IMR-90 (cell line): ENCODE data around the gene SLC24A3. TPM values are rescaled to one million over a fixed set of nuclear protein-coding genes. Genes with fewer than 3 reads are reported as not detected.

Source experiments
- ATAC-seq: fragments of 200-7000 bp; cut with Tn5 transposase; 2 replicates; pipeline ENCODE4 v1.9.1; 2020; ENCODE audit warnings: low read depth, mild to moderate bottlenecking, moderate library complexity
- BruUV-seq: library from RNA; stranded (reverse); fragments of 400-500 nt; replicated peaks from 2 replicates; lab custom pipeline; 2021; lab: Mats Ljungman, UMichigan
- CTCF ChIA-PET: fragments of 300-600 bp; formaldehyde crosslinking; extraction: SDS; loops from one replicate; lab custom pipeline; 2021; ENCODE audit warnings: antibody characterized with exemption; lab: Yijun Ruan, JAX
- POLR2A ChIA-PET: fragments of 300-600 bp; sonication (Branson Sonifier 250); formaldehyde crosslinking; loops from one replicate; lab custom pipeline; 2022; ENCODE audit warnings: antibody characterized with exemption; ENCODE audit not compliant: unreplicated experiment; lab: Charles Lee
- DNase-seq: peaks from one replicate; pipeline ENCODE4 v3.0.0; 2013
- H2AFZ ChIP-seq: replicated peaks from 2 replicates; pipeline ENCODE3; 2013; ENCODE audit warnings: low read length, mild to moderate bottlenecking; ENCODE audit not compliant: poor library complexity
- H2AK5ac ChIP-seq: 2 replicates; pipeline ENCODE4 v1.6.1; 2013; ENCODE audit warnings: low read depth, low read length, inconsistent platforms
- H2AK9ac ChIP-seq: replicated peaks from 2 replicates; pipeline ENCODE3; 2013; ENCODE audit warnings: mild to moderate bottlenecking, low read depth, low read length, moderate library complexity; ENCODE audit not compliant: poor library complexity
- H2BK120ac ChIP-seq: 2 replicates; pipeline ENCODE4 v1.6.1; 2013; ENCODE audit warnings: low read depth, low read length, inconsistent platforms
- H2BK15ac ChIP-seq: 3 replicates; pipeline ENCODE4 v1.6.1; 2013; ENCODE audit warnings: low read depth, low read length, inconsistent platforms
- H2BK20ac ChIP-seq: 2 replicates; pipeline ENCODE4 v1.6.1; 2013; ENCODE audit warnings: low read depth, mild to moderate bottlenecking, inconsistent platforms, low read length, moderate library complexity
- H2BK5ac ChIP-seq: 2 replicates; pipeline ENCODE4 v1.6.1; 2013; ENCODE audit warnings: mild to moderate bottlenecking, low read depth, low read length, inconsistent platforms; ENCODE audit not compliant: poor library complexity, severe bottlenecking
- H3K14ac ChIP-seq: replicated peaks from 2 replicates; pipeline ENCODE4 v1.6.1; 2013; ENCODE audit warnings: low read depth, low read length, inconsistent platforms
- H3K18ac ChIP-seq: 2 replicates; pipeline ENCODE4 v1.6.1; 2013; ENCODE audit warnings: low read depth, low read length, control low read depth
- H3K23ac ChIP-seq: 2 replicates; pipeline ENCODE4 v1.6.1; 2013; ENCODE audit warnings: low read depth, low read length, inconsistent platforms
- H3K27ac ChIP-seq: 2 replicates; pipeline ENCODE4 v1.5.1; 2013; ENCODE audit warnings: mild to moderate bottlenecking, control low read depth, low read length; ENCODE audit not compliant: insufficient read depth
- H3K27me3 ChIP-seq: 2 replicates; pipeline ENCODE4 v1.6.1; 2013; ENCODE audit warnings: low read length; ENCODE audit not compliant: control insufficient read depth, insufficient read depth
- H3K36me3 ChIP-seq: 2 replicates; pipeline ENCODE4 v1.6.1; 2013; ENCODE audit warnings: low read length, mixed read lengths; ENCODE audit not compliant: control insufficient read depth, insufficient read depth
- H3K4ac ChIP-seq: 2 replicates; pipeline ENCODE4 v1.6.1; 2013; ENCODE audit warnings: low read depth, low read length, inconsistent platforms
- H3K4me1 ChIP-seq: 2 replicates; pipeline ENCODE4 v1.6.1; 2013; ENCODE audit warnings: low read length, mixed read lengths; ENCODE audit not compliant: control insufficient read depth, insufficient read depth
- H3K4me2 ChIP-seq: 2 replicates; pipeline ENCODE4 v1.6.1; 2013; ENCODE audit warnings: low read depth, mild to moderate bottlenecking, control low read depth, low read length, moderate library complexity
- H3K4me3 ChIP-seq: 2 replicates; pipeline ENCODE4 v1.5.1; 2013; ENCODE audit warnings: low read depth, mild to moderate bottlenecking, control low read depth, low read length, moderate library complexity; ENCODE audit not compliant: insufficient read depth
- H3K56ac ChIP-seq: 2 replicates; pipeline ENCODE4 v1.6.1; 2013; ENCODE audit warnings: low read length, inconsistent platforms; ENCODE audit not compliant: insufficient read depth; ENCODE audit errors: extremely low read depth
- H3K79me1 ChIP-seq, 2 experiments: 2 replicates each; pipeline ENCODE4 v1.6.1; 2013; ENCODE audit warnings: low read length in 2 of 2, inconsistent platforms in 1 of 2, low read depth in 1 of 2
- H3K9ac ChIP-seq: 2 replicates; pipeline ENCODE4 v1.6.1; 2013; ENCODE audit warnings: low read depth, low read length, control low read depth
- H3K9me1 ChIP-seq: 2 replicates; pipeline ENCODE4 v1.6.1; 2013; ENCODE audit warnings: low read length, inconsistent platforms; ENCODE audit not compliant: insufficient read depth
- H3K9me3 ChIP-seq: 2 replicates; pipeline ENCODE4 v1.6.1; 2013; ENCODE audit warnings: low read length; ENCODE audit not compliant: control insufficient read depth, insufficient read depth
- H4K20me1 ChIP-seq: 2 replicates; pipeline ENCODE4 v1.6.1; 2013; ENCODE audit warnings: low read length, inconsistent platforms; ENCODE audit not compliant: insufficient read depth
- H4K5ac ChIP-seq: 2 replicates; pipeline ENCODE4 v1.6.1; 2013; ENCODE audit warnings: mild to moderate bottlenecking, low read depth, low read length, control low read depth
- H4K8ac ChIP-seq, 2 experiments: 2 replicates each; pipeline ENCODE4 v1.6.1; 2013; ENCODE audit warnings: low read depth in 2 of 2, low read length in 2 of 2, control low read depth in 1 of 2, inconsistent platforms in 1 of 2
- H4K91ac ChIP-seq: 2 replicates; pipeline ENCODE4 v1.6.1; 2013; ENCODE audit warnings: low read depth, low read length, inconsistent platforms; ENCODE audit not compliant: insufficient read depth
- BHLHE40 ChIP-seq: fragments of 150-350 bp; IDR thresholded peaks from 2 replicates; pipeline ENCODE4 v1.6.1; 2016; ENCODE audit warnings: mild to moderate bottlenecking, low read depth, low read length
- ELK1 ChIP-seq: fragments of 150-350 bp; IDR thresholded peaks from 2 replicates; pipeline ENCODE4 v1.6.1; 2016; ENCODE audit warnings: low read depth, mild to moderate bottlenecking, low read length, moderate library complexity, borderline replicate concordance
- MAFK ChIP-seq: IDR thresholded peaks from 2 replicates; pipeline ENCODE4 v1.6.1; 2012; ENCODE audit warnings: low read depth, low read length, improper control_type of control experiment
- MXI1 ChIP-seq: IDR thresholded peaks from 2 replicates; pipeline ENCODE4 v1.6.1; 2012; ENCODE audit warnings: low read depth, mild to moderate bottlenecking, low read length, moderate library complexity, borderline replicate concordance
- NFE2L2 ChIP-seq: fragments of 150-350 bp; IDR thresholded peaks from 2 replicates; pipeline ENCODE4 v1.6.1; 2016; ENCODE audit warnings: low read depth, mild to moderate bottlenecking, low read length
- POLR2A ChIP-seq: IDR thresholded peaks from 2 replicates; pipeline ENCODE4 v1.6.1; 2012; ENCODE audit warnings: mild to moderate bottlenecking, low read depth, low read length
- RAD21 ChIP-seq: IDR thresholded peaks from 2 replicates; pipeline ENCODE4 v1.6.1; 2012; ENCODE audit warnings: low read length, improper control_type of control experiment
- WGBS, 2 experiments: methylation state at CpG; one replicate each; pipeline versions ENCODE4 v1.1.5 to v1.1.7; 2013; ENCODE audit warnings: missing lambda C conversion rate in 2 of 2; ENCODE audit not compliant: insufficient read length in 1 of 2; ENCODE audit errors: extremely low coverage in 2 of 2; 5-methylcytosine and 5-hydroxymethylcytosine counted together
- dilution Hi-C: fragments of 300-500 bp; cut with HindIII; formaldehyde crosslinking; loops from one replicate; pipeline ENCODE4 v1.14.3; 2018; ENCODE audit warnings: low sequenced_read_pairs; ENCODE audit not compliant: unreplicated experiment
- in situ Hi-C: fragments of 300-500 bp; cut with MboI; formaldehyde crosslinking; loops from 3 replicates; pipeline ENCODE4 v1.14.3; 2019; ENCODE audit warnings: low sequenced_read_pairs, inconsistent platforms, mixed read lengths
- intact Hi-C: fragments of 100-400 bp; cut with micrococcal nuclease; formaldehyde crosslinking; loops from 2 replicates; pipeline ENCODE4 v1.10.0; 2022
- polyA plus RNA-seq, 3 experiments: library from polyadenylated mRNA; depleted of rRNA; stranded (reverse); fragments of >200 nt; gene quantifications; 2 replicates each; pipeline ENCODE4 v1.2.3, GENCODE V29; 2012; ENCODE audit warnings: low replicate concordance in 1 of 3
- total RNA-seq: library from RNA; depleted of rRNA; stranded (reverse); fragments of >200 nt; gene quantifications from 2 replicates; pipeline ENCODE4 v1.2.3, GENCODE V29; 2012

Gene SLC24A3
- total and polyA plus RNA-seq, 2 of the 4 experiments (the other 2 are of a cell fraction), result not detected

GRCh38 chr20:19593762-19594161 lies 381.3 kb downstream of the SLC24A3 start:
- Histone ChIP-seq H3K27ac (no peak overlapping the region), H3K27me3 (no peaks in the 10 kb centered on the region), H2AFZ (peak overlapping the region; percentile 28), H2BK120ac (no peak overlapping the region), H4K20me1 (no peaks in the 10 kb centered on the region), H4K8ac (no peak overlapping the region), H3K4ac (no peak overlapping the region), H3K9me3 (no peaks in the 10 kb centered on the region), H2BK20ac (no peak overlapping the region), H3K4me1 (no peaks in the 10 kb centered on the region), H3K36me3 (no peaks in the 10 kb centered on the region), H3K9me1 (no peaks in the 10 kb centered on the region), H2AK5ac (no peak overlapping the region), H4K5ac (no peak overlapping the region), H4K91ac (no peak overlapping the region), H3K79me1 (no peaks in the 10 kb centered on the region), H3K4me2 (no peak overlapping the region), H3K23ac (no peak overlapping the region), H3K9ac (no peak overlapping the region), H3K4me3 (no peak overlapping the region), H3K14ac (no peak overlapping the region), H2BK15ac (no peak overlapping the region), H3K56ac (no peak overlapping the region), H2AK9ac (no peak overlapping the region), H2BK5ac (no peak overlapping the region), H3K18ac (no peak overlapping the region)
- ATAC-seq (no peak), DNase-seq (no peak)
- TF ChIP-seq RAD21 (no peak), POLR2A (no peak), NFE2L2 (no peak), MXI1 (no peak), BHLHE40 (no peak), MAFK (no peak), ELK1 (no peak)
- BruUV-seq, result no TSS peak
- intact Hi-C loops (no loop called here), dilution Hi-C loops (no loop called here), in situ Hi-C loops (no loop called here)
- WGBS, 2 experiments, result 48% methylated on average over 3 of the region's 7 CpGs; no CpG with 5 or more reads in 1 of the 2 experiments
- POLR2A ChIA-PET, result no interaction called here
- CTCF ChIA-PET, result no interaction called here
